Rectal smooth muscle tissue (tissue), 1 donor: ENCODE results near the gene PNPLA1.

ENCODE experiments used
- H3K27ac ChIP-seq: one replicate; pipeline ENCODE4 v1.7.0; 2013; ENCODE audit warnings: low read depth, low read length, inconsistent platforms
- H3K27me3 ChIP-seq: one replicate; pipeline ENCODE4 v1.7.0; 2013; ENCODE audit warnings: low read length; ENCODE audit not compliant: control insufficient read depth, insufficient read depth
- H3K36me3 ChIP-seq: one replicate; pipeline ENCODE4 v1.7.0; 2013; ENCODE audit warnings: low read length; ENCODE audit not compliant: control insufficient read depth, insufficient read depth
- H3K4me1 ChIP-seq: one replicate; pipeline ENCODE4 v1.7.0; 2013; ENCODE audit warnings: low read length; ENCODE audit not compliant: control insufficient read depth, insufficient read depth
- H3K4me3 ChIP-seq: one replicate; pipeline ENCODE4 v1.7.0; 2013; ENCODE audit warnings: low read length
- H3K9ac ChIP-seq: one replicate; pipeline ENCODE4 v1.7.0; 2013; ENCODE audit warnings: low read length

The PNPLA1 gene

DNA sequence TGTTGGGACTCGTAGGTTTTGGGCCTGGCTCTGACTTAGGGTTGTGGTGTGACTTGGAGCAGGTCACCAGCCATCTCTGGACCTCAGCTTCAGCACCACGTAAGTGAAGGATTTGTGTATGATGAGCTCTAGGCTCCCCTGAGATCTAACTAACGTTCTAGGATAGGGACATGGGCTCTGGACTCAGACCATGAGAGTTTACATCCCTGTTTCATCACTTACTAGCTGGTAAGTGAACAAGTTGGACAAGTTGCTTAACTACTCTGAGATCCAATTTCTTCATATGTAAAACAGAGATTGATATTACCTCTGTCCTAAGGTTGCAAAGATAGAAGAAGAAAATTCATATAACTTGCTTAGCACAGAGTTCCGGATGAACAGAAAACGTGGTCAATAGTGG lies 20.3 kb upstream of the PNPLA1 start:
- H3K4me3 ChIP-seq: no peak overlapping the region
- no peaks in the 10 kb centered on the region for H3K36me3 ChIP-seq
- no peak overlapping the region for H3K27ac ChIP-seq

DNA sequence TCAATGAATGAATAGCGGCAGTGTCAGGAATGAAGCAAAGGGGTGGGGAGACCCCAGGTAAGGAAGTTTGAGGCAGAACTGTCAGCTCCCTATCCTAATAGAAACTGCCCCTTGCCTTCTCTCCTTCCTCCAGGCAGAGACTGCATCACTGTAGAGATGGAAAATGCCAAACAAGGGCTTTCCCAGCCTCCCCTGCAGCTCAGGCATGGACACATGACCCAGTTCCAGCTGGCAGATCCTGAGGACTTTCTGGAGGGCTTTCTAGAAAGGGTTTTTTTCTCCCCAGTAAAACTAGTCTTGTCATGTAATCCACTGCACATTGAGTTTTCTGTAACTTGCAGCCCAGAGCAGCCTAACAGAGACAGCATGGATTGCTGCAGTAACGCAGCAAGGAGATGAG lies 17.9 kb upstream of the PNPLA1 start:
- H3K9ac ChIP-seq: no peak overlapping the region
- H3K4me3 ChIP-seq: no peak overlapping the region
- H3K27ac ChIP-seq: no peak overlapping the region
- H3K36me3 ChIP-seq: no peaks in the 10 kb centered on the region
- H3K4me1 ChIP-seq: no peaks in the 10 kb centered on the region
- no peaks in the 10 kb centered on the region for H3K27me3 ChIP-seq

More for the DNA sequence above, 20.3 kb upstream of the PNPLA1 start:
- H3K27me3 ChIP-seq: no peaks in the 10 kb centered on the region
- H3K9ac ChIP-seq: no peak overlapping the region
- no peaks in the 10 kb centered on the region for H3K4me1 ChIP-seq

DNA sequence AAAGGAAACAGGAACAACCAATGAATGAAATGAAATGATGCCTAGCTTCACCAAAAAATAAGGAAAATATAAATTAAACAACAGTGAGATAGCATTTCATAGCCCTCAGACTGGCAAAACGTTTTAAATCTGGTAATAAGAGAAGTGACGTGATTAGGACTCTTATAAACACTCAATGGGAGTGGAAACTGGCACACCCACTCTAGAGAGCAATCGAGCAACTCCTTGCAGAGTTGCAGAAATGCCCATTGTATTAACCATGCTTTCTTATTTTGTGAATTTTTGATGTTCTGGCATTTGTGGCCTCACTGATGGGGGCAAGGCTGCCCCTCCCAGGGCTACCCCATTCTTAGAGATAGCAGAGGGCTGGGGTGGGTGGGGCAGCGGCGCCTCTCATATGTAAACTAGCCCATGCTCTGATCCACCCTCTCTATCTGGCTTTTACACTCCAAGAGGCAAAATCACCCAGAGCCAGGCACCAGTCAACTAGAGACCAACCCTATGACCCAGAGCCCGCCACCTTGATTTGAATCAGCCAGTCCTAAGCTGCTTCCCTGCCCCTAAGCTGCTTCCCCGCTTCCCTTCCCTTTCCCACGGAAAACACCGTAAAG lies 6.4 kb upstream of the PNPLA1 start:
- no peaks in the 10 kb centered on the region for H3K4me1 ChIP-seq
- H3K9ac ChIP-seq: no peak overlapping the region
- H3K36me3 ChIP-seq: no peaks in the 10 kb centered on the region
- H3K4me3 ChIP-seq: no peak overlapping the region
- no peak overlapping the region for H3K27ac ChIP-seq
- H3K27me3 ChIP-seq: no peaks in the 10 kb centered on the region

DNA sequence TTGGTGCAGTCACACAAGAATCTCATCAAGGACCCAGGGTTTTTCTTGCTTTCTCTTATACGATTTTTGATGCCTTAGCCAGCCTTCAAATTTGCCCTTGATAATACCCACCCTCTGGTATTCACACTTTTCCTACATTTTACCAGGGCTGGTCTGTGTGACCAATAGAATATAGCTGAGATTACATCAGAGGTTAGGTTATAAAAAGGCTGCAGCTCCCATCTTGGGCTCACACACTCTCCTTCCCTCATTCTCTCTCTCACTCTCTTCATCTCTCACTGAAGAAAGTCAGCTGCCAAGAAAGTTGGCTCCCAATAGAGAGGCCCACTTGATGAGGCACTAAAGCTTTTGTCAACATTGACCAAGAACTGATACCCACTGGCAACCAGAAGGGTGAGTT lies 4.1 kb upstream of the PNPLA1 start:
- no peak overlapping the region for H3K9ac ChIP-seq
- H3K36me3 ChIP-seq: no peaks in the 10 kb centered on the region
- H3K4me3 ChIP-seq: no peak overlapping the region
- no peak overlapping the region for H3K27ac ChIP-seq
- H3K27me3 ChIP-seq: peaks cover 5% of the 10 kb centered on the region
- no peaks in the 10 kb centered on the region for H3K4me1 ChIP-seq

DNA sequence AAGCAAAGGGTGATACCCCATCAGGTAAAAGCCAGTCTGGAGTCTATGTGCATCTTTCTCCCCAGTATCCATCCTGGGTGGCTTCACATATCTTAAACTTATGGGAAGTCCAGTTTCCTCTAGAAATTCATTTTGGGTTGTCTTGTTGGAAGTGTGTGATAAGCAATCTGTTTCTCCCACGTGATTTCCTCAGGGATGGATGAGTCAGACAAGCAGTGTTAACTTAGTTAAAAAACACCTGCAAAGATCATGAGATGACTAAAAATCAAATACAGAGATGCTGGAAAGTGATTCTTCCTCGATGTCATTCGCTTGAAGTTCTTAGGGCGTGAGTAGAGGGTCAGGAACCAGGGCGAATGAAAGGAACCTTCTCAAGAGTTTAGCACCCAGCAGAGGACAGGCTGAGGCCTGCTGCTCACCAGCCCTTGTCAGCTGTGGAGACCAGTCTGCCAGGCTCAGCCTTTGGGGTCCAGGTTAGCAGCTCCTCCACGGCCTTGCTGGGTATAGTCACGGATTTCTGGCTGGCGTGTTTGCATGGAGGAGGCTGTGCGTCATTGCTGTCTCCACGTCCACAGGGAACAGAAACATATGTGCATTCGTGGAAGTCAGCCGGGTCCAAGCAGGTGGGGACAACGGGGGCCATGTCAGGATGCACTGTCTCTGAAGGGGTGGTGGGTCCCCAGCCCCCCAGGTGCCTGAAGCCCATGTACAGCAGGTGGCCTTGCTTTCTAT lies 2.8 kb upstream of the PNPLA1 start:
- Histone ChIP-seq H3K36me3 (no peaks in the 10 kb centered on the region), H3K27me3 (peaks cover 5% of the 10 kb centered on the region), H3K9ac (no peak overlapping the region), H3K4me3 (no peak overlapping the region), H3K27ac (no peak overlapping the region), H3K4me1 (no peaks in the 10 kb centered on the region)

DNA sequence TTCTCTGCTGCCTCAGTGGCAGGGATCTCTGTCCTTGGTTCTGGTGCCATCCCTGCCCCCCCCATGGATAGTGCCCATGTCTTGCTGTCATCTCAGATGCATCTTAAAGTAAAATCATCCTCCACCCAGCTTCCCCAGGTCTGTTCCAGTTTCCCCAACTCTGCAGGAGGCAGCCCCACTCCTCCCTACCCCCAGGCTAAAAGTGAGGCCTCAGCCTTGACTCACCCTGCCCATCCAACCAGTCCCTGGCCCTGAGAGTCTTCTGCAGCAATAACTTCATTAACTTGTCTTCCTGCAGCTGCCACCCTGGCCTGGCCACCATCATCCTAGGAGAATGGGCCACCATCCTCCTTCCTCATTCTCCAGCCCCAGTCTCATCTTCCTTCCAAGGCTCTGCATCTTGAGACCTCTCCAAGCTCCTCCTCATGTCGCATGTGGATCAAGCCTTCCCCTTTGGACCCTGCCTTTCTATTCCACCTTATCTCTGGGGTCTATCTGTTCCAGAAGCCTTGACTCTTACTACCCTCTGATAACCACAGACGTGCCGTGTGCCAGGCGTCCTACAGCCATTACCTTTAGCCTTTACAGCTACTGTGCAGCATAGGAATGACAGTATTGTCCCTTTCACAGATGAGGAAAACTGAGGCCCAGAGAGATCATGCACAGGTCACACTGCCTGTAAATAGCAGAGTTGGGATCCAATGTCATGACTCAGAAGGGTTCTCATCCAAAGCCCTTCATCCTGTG lies 2.0 kb upstream of the PNPLA1 start:
- H3K27ac ChIP-seq: no peak overlapping the region
- no peak overlapping the region for H3K9ac ChIP-seq
- H3K27me3 ChIP-seq: peaks cover 5% of the 10 kb centered on the region
- no peak overlapping the region for H3K4me3 ChIP-seq
- no peaks in the 10 kb centered on the region for H3K4me1 ChIP-seq
- no peaks in the 10 kb centered on the region for H3K36me3 ChIP-seq

DNA sequence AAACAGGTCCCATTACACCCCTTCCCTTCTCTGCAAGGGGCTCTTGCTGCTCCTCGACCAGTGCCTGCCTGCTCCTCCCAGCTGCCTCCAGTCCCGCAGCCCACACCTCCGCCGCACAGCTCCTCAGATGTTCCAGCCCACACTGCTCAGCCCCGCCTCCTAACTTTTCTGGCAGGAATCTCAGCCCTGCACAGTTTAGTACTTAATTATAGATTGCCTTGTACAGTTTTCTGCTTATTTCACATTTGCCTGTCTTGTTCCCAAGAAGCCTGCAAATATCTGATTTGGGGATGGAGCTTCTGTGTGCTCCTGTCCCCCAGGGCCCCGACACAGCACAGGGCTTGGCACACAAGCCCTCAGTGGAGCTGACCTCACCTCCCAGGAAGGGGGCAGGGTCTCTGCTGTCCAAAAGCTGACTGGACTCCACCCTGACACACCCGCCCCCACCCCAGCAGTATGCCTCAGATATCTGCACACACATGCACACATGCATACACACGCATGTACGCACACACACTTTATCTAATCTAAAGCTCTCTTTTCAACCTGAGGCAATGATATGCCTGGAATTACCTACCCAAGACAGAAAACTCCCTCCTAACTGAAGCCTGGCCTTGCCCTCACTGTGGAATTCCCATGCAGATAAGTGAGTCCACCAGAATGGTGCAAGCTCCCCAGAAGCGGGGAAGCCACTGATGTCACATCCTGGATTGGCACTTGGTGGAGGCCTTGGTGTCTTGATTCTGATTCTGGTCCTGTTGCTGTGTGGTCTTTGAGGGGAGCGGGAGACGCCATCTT lies 1.2 kb upstream of the PNPLA1 start:
- no peak overlapping the region for H3K27ac ChIP-seq

DNA sequence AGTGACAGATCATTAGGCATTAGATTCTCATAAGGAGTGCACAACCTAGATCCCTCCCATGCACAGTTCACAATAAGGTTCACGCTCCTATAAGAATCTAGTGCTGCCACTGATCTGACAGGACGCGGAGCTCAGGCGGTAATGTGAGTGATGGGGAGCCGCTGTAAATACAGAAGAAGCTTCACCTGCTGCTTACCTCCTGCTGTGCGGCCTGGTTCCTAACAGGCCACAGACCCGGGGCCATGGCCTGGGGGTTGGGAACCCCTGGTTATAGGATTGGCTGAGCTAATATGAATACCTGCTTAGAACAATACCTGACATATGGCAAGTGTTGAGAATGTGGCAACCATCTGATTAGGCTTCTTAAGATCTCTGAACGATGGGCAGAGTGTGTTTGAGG lies 2.4 kb downstream of the PNPLA1 start:
- Histone ChIP-seq H3K4me1 (no peaks in the 10 kb centered on the region), H3K9ac (no peak overlapping the region), H3K36me3 (no peaks in the 10 kb centered on the region), H3K27ac (no peak overlapping the region), H3K4me3 (no peak overlapping the region), H3K27me3 (peaks cover 5% of the 10 kb centered on the region)

More for the DNA sequence above, 1.2 kb upstream of the PNPLA1 start:
- Histone ChIP-seq H3K36me3 (no peaks in the 10 kb centered on the region), H3K9ac (no peak overlapping the region), H3K27me3 (peaks cover 5% of the 10 kb centered on the region), H3K4me3 (no peak overlapping the region), H3K4me1 (no peaks in the 10 kb centered on the region)

DNA sequence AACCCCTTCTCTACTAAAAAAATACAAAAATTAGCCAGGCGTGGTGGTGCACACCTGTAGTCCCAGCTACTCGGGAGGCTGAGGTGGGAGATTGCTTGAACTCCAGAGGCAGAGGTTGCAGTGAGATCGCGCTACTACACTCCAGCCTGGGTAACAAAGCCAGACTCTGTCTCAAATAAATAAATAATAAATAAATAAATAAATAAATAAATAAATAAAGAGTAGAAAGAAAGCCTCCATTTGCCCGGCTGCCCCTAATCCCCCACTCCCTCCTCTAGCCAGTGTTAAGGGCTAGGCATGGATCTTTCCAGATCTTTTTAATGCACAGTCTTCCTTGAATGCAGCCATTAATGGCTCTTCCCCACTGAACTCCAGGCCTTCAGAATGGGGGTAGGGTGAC lies 3.2 kb downstream of the PNPLA1 start:
- Histone ChIP-seq H3K36me3 (no peaks in the 10 kb centered on the region), H3K4me1 (no peaks in the 10 kb centered on the region), H3K27me3 (peaks cover 5% of the 10 kb centered on the region), H3K9ac (no peak overlapping the region), H3K27ac (no peak overlapping the region), H3K4me3 (no peak overlapping the region)

DNA sequence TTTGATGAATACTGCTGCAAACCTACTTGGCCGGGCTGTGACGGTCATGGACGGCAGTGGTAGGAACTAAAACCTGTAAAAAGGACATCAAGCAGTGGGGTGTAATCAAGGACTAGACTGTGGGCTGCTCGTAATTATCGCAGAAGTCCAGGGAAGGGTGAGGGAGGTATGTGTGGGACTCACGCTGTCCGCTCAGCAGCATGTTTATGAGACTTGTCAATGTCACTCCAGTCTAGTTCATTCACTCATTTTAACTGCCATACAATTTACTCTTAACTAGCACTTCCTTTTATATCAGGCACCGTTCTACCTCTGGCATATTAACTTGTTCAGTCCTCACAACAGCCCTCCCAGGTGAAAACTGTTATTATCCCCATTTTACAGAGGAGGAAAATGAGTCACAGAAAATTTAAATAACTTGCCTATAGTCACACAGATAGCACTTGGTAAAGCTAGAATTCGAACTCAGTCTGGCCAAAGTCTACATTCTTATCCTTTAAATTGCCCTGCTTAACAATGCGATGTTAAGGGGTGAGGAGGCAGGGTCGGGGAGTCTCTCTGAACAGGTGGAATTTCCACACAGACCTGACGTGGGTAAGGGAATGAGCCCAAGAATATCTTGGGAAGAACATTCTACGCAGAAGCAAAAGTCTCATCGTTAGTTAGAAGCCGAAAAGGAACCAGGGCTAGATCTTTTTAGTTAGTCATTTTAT lies 4.1 kb downstream of the PNPLA1 start:
- Histone ChIP-seq H3K27me3 (peaks cover 5% of the 10 kb centered on the region), H3K4me1 (no peaks in the 10 kb centered on the region), H3K36me3 (no peaks in the 10 kb centered on the region), H3K27ac (no peak overlapping the region), H3K4me3 (no peak overlapping the region), H3K9ac (no peak overlapping the region)

DNA sequence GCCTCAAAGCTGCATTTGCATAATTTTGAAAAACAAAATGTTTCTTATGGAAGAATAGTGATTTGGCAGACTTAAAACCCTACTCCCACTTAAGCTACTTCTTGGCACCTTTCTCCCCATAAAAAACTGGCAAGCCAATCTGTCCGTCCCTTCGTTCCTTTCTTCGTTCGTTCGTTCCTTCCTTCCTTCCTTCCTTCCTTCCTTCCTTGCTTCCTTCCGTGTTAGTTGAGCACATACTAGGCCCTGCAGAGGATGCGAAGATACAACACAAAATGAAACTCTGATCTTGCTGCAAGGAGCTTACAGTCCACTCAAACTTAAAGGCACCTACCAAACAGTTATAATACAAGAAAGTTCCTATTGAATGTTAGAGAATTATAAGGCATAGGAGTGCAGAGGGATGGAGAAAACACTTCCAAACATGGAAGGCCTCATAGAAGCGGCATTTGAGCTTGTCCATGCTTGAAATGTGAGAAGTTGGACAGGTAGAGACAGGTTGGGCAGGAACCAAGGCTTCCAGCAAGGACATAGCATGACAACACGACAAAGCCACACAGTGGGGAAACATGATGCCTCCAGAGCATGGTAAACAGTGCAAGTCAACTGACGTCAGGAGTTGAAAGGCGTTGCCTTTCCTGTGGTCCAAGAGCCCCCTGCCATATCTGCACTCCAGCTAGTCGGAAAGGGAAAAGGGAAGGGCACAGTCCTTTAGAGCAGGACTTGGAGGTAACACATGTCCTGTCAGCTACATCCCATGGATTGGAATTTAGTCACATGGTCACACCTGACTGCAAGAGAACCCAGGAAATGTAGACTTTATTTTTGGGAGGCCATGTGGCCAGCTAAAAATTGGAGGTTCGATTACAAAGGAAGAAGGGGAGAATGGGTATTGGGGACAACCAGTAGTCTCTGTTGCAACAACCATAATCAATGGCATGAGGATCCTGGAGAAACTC lies 7.0 kb downstream of the PNPLA1 start:
- Histone ChIP-seq H3K4me3 (no peak overlapping the region), H3K36me3 (no peaks in the 10 kb centered on the region), H3K9ac (no peak overlapping the region), H3K27me3 (no peaks in the 10 kb centered on the region), H3K27ac (no peak overlapping the region), H3K4me1 (no peaks in the 10 kb centered on the region)
